ENCODE measurements around the gene PNPLA2. TPM values are rescaled to one million over a fixed set of nuclear protein-coding genes. Genes with fewer than 3 reads are reported as not detected.

The PNPLA2 gene
- total RNA-seq, 2 experiments from 2014 or later: 202 to 220 TPM

DNA sequence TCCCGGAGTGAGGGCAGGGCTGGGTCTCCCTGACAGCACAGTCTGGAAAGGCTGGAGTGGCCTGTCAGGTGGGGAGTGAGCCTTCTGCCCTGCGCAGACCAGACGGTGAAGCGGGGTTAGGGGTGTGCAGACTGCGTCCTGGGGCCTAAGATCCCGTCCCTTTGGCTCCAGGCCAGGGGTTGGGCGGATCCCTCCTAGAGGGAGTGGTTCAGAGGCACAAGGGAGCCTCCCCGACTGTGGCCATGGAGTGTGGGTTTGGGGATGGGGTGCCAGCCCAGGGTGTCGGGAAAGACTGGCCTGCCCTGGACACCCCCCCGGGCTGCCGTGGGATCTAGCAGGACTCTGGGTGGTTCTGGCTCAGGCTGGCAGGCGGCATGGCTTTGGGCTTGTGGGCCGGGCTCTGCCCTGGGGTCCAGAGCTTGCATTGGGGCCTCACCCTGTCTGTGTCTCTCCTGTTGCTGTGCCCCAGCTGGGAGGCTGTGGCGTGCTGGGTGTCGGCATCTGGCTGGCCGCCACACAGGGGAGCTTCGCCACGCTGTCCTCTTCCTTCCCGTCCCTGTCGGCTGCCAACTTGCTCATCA is 43.5 kb downstream of the PNPLA2 start:
- no peaks in the 10 kb centered on the region for H3K4me1 ChIP-seq (ENCODE audit: insufficient read depth, low read length)
- H3K4me3 ChIP-seq (ENCODE audit: low read length): no peak overlapping the region
- H3K9me3 ChIP-seq (ENCODE audit: control insufficient read depth in 1 of 2, insufficient read depth in 1 of 2, low read length in 2 of 2): peaks cover 0 to 10% of the 10 kb centered on the region in 2 experiments
- no peak overlapping the region for H3K4me3 Mint-ChIP-seq
- ATAC-seq (ENCODE audit: poor library complexity) (no peak), DNase-seq (no peak)
- POLR2A ChIA-PET: no interaction called here
- CTCF ChIA-PET: no interaction called here
- no peak overlapping the region for H3K27ac Mint-ChIP-seq
- no peaks in the 10 kb centered on the region for H3K9me3 Mint-ChIP-seq
- H3K27ac ChIP-seq (ENCODE audit: low read depth in 1 of 2, low read length in 2 of 2): no peak overlapping the region
- no peaks in the 10 kb centered on the region for H3K27me3 Mint-ChIP-seq
- H3K36me3 ChIP-seq (ENCODE audit: insufficient read depth, low read length): no peaks in the 10 kb centered on the region
- TF ChIP-seq, protein P1, sequence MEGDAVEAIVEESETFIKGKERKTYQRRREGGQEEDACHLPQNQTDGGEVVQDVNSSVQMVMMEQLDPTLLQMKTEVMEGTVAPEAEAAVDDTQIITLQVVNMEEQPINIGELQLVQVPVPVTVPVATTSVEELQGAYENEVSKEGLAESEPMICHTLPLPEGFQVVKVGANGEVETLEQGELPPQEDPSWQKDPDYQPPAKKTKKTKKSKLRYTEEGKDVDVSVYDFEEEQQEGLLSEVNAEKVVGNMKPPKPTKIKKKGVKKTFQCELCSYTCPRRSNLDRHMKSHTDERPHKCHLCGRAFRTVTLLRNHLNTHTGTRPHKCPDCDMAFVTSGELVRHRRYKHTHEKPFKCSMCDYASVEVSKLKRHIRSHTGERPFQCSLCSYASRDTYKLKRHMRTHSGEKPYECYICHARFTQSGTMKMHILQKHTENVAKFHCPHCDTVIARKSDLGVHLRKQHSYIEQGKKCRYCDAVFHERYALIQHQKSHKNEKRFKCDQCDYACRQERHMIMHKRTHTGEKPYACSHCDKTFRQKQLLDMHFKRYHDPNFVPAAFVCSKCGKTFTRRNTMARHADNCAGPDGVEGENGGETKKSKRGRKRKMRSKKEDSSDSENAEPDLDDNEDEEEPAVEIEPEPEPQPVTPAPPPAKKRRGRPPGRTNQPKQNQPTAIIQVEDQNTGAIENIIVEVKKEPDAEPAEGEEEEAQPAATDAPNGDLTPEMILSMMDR (IDR thresholded peaks at IDR 0.05): no peak
- intact Hi-C loops (cut with DNase I, micrococcal nuclease): no loop called here
- no peaks in the 10 kb centered on the region for H3K4me1 Mint-ChIP-seq (ENCODE audit: low read depth)
- H3K27me3 ChIP-seq (ENCODE audit: control insufficient read depth in 1 of 2, insufficient read depth in 2 of 2, low read length in 2 of 2): no peaks in the 10 kb centered on the region
- no peaks in the 10 kb centered on the region for H3K36me3 Mint-ChIP-seq (ENCODE audit: low read depth)

DNA sequence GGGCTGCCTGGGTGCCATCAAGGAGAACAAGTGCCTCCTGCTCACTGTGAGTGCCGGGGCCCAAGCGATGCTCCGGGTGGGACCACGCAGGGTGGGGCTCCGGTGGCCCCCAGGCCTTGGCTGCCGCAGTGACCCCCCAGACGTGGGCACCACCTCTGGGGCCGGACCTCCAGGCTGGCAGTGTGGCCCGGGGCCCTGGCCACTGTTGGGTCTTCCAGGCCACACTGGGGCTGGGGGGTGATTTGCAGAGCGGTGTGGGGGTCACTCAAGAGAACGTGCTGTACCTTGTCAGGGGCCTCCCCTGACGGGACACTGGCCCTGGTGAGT is 43.9 kb downstream of the PNPLA2 start:
- no peak for DNase-seq
- no peak overlapping the region for H3K4me3 Mint-ChIP-seq
- peaks cover 0 to 10% of the 10 kb centered on the region in 2 experiments for H3K9me3 ChIP-seq (ENCODE audit: control insufficient read depth in 1 of 2, insufficient read depth in 1 of 2, low read length in 2 of 2)
- H3K27ac Mint-ChIP-seq: no peak overlapping the region
- H3K36me3 Mint-ChIP-seq (ENCODE audit: low read depth): no peaks in the 10 kb centered on the region
- intact Hi-C loops (cut with DNase I, micrococcal nuclease): no loop called here
- no peaks in the 10 kb centered on the region for H3K27me3 Mint-ChIP-seq
- no peaks in the 10 kb centered on the region for H3K4me1 ChIP-seq (ENCODE audit: insufficient read depth, low read length)
- no peak for ATAC-seq (ENCODE audit: poor library complexity)
- no peak overlapping the region for H3K4me3 ChIP-seq (ENCODE audit: low read length)
- H3K9me3 Mint-ChIP-seq: no peaks in the 10 kb centered on the region
- no peaks in the 10 kb centered on the region for H3K27me3 ChIP-seq (ENCODE audit: control insufficient read depth in 1 of 2, insufficient read depth in 2 of 2, low read length in 2 of 2)
- no peak overlapping the region for H3K27ac ChIP-seq (ENCODE audit: low read depth in 1 of 2, low read length in 2 of 2)
- H3K36me3 ChIP-seq (ENCODE audit: insufficient read depth, low read length): no peaks in the 10 kb centered on the region
- CTCF ChIA-PET: no interaction called here
- no peaks in the 10 kb centered on the region for H3K4me1 Mint-ChIP-seq (ENCODE audit: low read depth)
- TF ChIP-seq, protein P1 (IDR thresholded peaks at IDR 0.05): no peak
- POLR2A ChIA-PET: no interaction called here

DNA sequence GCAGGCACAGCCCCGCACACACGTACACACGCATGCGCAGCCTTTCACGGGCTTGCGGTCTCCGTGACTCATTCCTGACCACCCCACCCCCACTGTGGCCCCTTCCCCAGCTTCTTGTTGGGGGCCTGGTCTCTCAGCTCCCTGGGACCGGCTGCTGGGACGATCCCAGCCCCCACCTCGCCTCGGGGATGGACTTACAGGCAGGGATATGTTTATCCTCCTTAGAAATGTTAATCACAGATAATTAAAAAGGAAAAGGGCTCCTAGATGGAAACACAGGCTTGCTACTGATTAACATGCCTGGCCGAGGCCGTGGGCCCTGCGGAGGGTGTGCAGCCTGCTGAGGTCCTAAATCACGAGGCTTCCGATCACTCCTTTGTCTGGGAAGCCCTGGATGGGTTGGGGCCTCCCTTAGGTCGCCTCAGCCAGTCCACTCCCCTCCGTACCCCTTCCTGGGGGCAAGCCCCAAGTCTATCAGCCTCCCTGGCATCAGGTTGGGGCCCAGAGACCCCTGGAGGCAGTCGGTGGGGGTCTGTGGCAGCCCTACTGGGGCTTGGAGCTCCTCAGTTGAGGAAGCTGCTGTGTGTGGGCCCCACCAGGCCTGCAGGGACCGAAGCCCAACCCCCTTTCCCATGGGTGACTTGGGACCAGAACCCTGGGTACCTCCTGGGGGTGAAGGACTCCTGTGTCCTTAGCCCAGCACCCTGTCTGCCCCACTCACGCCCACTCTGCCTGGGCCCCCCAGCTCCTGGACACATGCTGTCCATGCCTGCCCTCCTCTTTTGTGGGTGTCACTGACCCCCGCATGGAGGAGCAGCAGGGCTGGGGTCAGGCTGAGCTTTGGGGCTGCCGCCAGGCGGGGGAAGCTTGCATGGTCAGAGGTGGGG is 44.6 kb downstream of the PNPLA2 start:
- Mint-ChIP-seq H3K27ac (no peak overlapping the region), H3K27me3 (no peaks in the 10 kb centered on the region), H3K4me3 (no peak overlapping the region), H3K4me1 (ENCODE audit: low read depth) (no peaks in the 10 kb centered on the region), H3K9me3 (no peaks in the 10 kb centered on the region), H3K36me3 (ENCODE audit: low read depth) (no peaks in the 10 kb centered on the region)
- ChIA-PET POLR2A (no interaction called here), CTCF (no interaction called here)
- no peaks in the 10 kb centered on the region for H3K27me3 ChIP-seq (ENCODE audit: control insufficient read depth in 1 of 2, insufficient read depth in 2 of 2, low read length in 2 of 2)
- peaks cover 0 to 10% of the 10 kb centered on the region in 2 experiments for H3K9me3 ChIP-seq (ENCODE audit: control insufficient read depth in 1 of 2, insufficient read depth in 1 of 2, low read length in 2 of 2)
- H3K4me3 ChIP-seq (ENCODE audit: low read length): no peak overlapping the region
- DNase-seq: no peak
- intact Hi-C loops (cut with DNase I, micrococcal nuclease): no loop called here
- TF ChIP-seq, protein P1 (IDR thresholded peaks at IDR 0.05): no peak
- no peaks in the 10 kb centered on the region for H3K36me3 ChIP-seq (ENCODE audit: insufficient read depth, low read length)
- ATAC-seq (ENCODE audit: poor library complexity): no peak
- no peak overlapping the region for H3K27ac ChIP-seq (ENCODE audit: low read depth in 1 of 2, low read length in 2 of 2)
- H3K4me1 ChIP-seq (ENCODE audit: insufficient read depth, low read length): no peaks in the 10 kb centered on the region
